Epidermal melanocyte (primary cell): Measurements from ENCODE around the gene EED.
"Not testable (repeated sequence)": the region's sequence is repeated elsewhere in the genome, so short reads cannot be mapped to it uniquely, and the experiment has no call there.

Source experiments
- DNase-seq: peaks from one replicate; pipeline ENCODE4 v3.0.0; 2011; ENCODE audit warnings: low spot score; ENCODE audit not compliant: insufficient read length

The EED gene

DNA sequence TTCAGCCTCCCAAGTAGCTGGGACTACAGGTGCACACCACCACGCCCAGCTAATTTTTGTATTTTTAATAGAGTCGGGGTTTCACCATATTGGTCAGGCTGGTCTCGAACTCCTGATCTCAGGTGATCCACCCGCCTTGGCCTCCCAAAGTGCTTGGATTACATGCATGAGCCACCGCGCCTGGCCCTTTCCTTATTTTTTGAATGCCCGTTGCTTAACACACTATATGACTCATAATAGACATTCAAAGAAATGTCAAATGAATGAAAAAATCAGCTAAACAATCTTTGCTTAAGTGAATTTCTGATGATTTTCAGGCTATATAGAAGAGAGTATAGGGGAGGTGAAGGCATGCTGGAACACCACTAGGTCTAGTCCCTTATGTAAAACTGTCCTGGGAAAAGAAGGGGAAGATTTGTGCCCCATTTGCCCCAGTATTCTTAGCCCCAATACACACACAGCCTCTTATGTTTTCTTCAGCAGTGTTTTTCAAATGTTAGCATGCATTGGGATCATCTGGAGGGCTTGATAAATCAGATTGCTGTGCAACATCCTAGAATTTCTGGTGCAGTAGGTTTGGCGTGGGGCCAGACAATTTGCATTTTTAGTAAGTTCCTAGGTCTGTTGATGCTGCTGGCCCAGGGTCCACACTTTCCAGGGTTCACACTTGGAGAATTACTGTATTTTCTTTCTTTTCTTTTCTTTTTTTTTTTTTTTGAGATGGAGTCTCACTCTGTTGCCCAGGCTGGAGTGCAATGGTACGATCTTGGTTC is 45.1 kb downstream of the EED start:
- DNase-seq: not testable (repeated sequence)

- no peak for DNase-seq
Observed at GRCh38 chr11:86291466-86292262, 47.1 kb downstream of the EED start.

DNA sequence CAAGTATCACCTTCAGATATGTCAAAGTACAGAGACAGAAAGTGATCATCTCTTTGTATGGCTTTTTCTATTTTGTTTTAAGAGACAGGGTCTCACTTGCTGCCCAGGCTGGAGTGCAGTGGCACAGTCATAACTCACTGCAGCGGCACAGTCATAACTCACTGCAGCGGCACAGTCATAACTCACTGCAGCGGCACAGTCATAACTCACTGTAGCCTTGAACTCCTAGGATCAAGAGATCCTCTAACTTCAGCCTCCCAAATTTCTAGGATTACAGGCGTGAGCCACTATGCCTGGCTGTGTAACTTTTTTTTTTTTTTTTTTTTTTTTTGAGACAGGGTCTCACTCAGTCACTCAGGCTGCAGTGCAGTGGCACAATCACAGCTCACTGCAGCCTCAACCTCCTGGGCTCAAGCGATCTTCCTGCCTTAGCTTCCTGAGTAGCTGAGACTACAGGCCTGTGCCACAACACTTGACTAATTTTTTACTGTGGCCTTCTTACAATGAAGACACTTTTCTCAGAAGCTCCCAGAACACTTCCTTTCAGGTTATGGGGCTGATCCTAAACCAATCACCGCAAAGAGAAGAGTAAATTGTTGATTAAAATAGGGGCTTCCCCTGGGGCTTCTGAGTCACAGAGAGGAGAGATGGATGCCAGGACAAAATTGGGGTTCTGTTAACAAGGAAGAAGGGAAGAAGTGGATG is 48.5 kb downstream of the EED start:
- no peak for DNase-seq

- DNase-seq: no peak
Observed at GRCh38 chr11:86294026-86294425, 49.5 kb downstream of the EED start.

DNA sequence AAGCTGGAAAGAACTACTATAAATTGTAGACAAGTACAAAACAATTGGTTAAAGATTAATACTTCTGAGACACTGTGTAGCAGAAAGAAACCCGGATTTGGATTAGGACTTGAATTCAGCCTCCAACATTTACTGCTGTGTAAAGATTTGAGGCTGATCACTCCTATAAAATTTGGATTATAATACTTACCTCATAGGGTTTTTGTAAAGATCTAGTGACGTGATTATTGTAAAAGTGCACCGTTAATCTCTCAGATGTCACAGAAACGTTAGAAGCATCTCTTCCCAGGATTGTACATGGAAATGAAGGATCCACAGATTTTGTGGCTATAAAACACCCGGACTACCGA is 57.2 kb downstream of the EED start:
- no peak for DNase-seq

- peak; percentile 88 for DNase-seq
Observed at GRCh38 chr11:86302092-86302793, 57.7 kb downstream of the EED start, which contains the start of gene HIKESHI. Gene HIKESHI, plus strand, starts transcription at chr11:86302240. Its CDS starts 209 bp downstream, at chr11:86302449.

DNA sequence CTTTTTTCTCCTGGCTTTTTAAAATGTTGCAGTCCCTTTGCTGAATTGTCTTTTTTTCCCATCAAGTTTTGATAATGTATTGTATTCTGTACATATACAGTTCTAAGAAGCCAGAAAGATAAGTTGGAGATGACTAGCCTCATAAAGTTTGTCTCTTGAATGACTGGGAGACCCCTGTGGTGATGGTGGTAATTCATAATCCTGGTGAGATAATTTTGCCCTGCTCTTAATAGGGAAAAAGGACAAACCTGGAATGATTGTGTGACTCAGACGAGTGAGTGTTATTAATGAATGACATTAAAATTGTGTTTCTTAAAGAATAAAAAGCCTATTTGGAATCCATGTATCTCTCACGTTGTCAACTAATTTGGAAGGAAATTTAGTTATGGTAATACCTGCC is 58.7 kb downstream of the EED start:
- DNase-seq: no peak

DNA sequence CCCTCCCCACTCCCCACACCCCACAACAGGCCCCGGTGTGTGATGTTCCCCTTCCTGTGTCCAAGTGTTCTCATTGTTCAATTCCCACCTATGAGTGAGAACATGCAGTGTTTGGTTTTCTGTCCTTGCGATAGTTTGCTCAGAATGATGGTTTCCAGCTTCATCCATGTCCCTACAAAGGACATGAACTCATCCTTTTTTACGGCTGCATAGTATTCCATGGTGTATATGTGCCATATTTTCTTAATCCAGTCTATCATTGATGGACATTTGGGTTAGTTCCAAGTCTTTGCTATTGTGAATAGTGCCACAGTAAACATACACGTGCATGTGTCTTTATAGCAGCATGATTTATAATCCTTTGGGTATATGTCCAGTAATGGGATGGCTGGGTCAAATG is 64.2 kb downstream of the EED start:
- DNase-seq: not testable (repeated sequence)

GRCh38 chr11:86313793-86314192 is 69.2 kb downstream of the EED start:
- DNase-seq: no peak

DNA sequence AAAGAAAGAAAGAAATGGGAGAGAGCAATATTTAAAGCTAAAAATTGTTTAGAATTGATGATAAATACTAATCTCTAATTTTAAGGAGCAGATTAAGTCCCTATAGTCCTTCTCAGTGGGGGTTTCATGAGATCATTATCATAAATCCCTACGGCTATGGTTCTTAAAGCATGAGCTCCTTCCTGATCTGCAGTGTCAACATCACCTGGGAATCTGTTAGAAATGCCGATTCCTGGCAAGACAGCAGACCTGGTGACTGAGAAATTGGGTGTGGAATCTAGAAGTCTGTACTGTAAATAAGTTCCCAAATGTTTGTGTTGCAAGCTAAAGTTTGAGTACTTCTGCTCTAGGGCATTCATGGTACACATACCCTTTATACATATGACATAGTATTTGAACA is 70.1 kb downstream of the EED start:
- no peak for DNase-seq
